IPS DF 6.9 (cell line): ENCODE data around the gene SLC6A4.

ENCODE experiments used
- DNase-seq: peaks from one replicate; pipeline ENCODE4 v3.0.0-alpha.2; 2013; ENCODE audit warnings: low read depth, low spot score
- H3K27ac ChIP-seq: one replicate; pipeline ENCODE4 v1.5.1; 2013; ENCODE audit warnings: low read length, control low read depth
- H3K27me3 ChIP-seq: 2 replicates; pipeline ENCODE4 v1.6.1; 2013; ENCODE audit warnings: mild to moderate bottlenecking, low read length; ENCODE audit not compliant: control insufficient read depth, insufficient read depth
- H3K36me3 ChIP-seq: 2 replicates; pipeline ENCODE4 v1.6.1; 2013; ENCODE audit warnings: low read length; ENCODE audit not compliant: control insufficient read depth, insufficient read depth
- H3K4me1 ChIP-seq: 2 replicates; pipeline ENCODE4 v1.6.1; 2013; ENCODE audit warnings: low read length; ENCODE audit not compliant: control insufficient read depth, insufficient read depth
- H3K4me3 ChIP-seq: 2 replicates; pipeline ENCODE4 v1.5.1; 2013; ENCODE audit warnings: mild to moderate bottlenecking, low read length
- H3K9me3 ChIP-seq: 2 replicates; pipeline ENCODE4 v1.6.1; 2013; ENCODE audit warnings: low read length, inconsistent platforms; ENCODE audit not compliant: control insufficient read depth, insufficient read depth
- WGBS: extraction: QIAGEN DNeasy Blood & Tissue Kit; methylation state at CpG from one replicate; pipeline ENCODE4 v1.1.7; 2013; ENCODE audit warnings: mixed read lengths, missing lambda C conversion rate; ENCODE audit not compliant: insufficient read length, insufficient coverage; 5-methylcytosine and 5-hydroxymethylcytosine counted together

The SLC6A4 gene

GRCh38 chr17:30187573-30187972 is 47.9 kb downstream of the SLC6A4 start:
- Histone ChIP-seq H3K36me3 (peaks cover 5% of the 10 kb centered on the region; the same call in 1 of the 2 replicates), H3K27ac (no peak overlapping the region), H3K9me3 (no peaks in the 10 kb centered on the region), H3K4me3 (no peak overlapping the region), H3K27me3 (no peaks in the 10 kb centered on the region), H3K4me1 (no peaks in the 10 kb centered on the region)
- DNase-seq: no peak
- no CpG with 5 or more reads among the region's 2 CpGs for WGBS

GRCh38 chr17:30186761-30187160 is 48.7 kb downstream of the SLC6A4 start:
- Histone ChIP-seq H3K27ac (no peak overlapping the region), H3K4me1 (no peaks in the 10 kb centered on the region), H3K27me3 (no peaks in the 10 kb centered on the region), H3K4me3 (no peak overlapping the region), H3K9me3 (no peaks in the 10 kb centered on the region), H3K36me3 (peaks cover 5% of the 10 kb centered on the region; the same call in 1 of the 2 replicates)
- DNase-seq: no peak
- no CpG with 5 or more reads among the region's 1 CpG for whole genome bisulfite sequencing

- Histone ChIP-seq H3K27ac (no peak overlapping the region), H3K9me3 (no peaks in the 10 kb centered on the region), H3K4me1 (no peaks in the 10 kb centered on the region), H3K4me3 (no peak overlapping the region), H3K27me3 (no peaks in the 10 kb centered on the region), H3K36me3 (peaks cover 9% of the 10 kb centered on the region; the same call in 1 of the 2 replicates)
- no peak for DNase-seq
- WGBS: no CpG with 5 or more reads among the region's 5 CpGs
Observed at GRCh38 chr17:30176855-30177254, 58.6 kb downstream of the SLC6A4 start.

GRCh38 chr17:30174556-30174955 is 60.9 kb downstream of the SLC6A4 start:
- no peak for DNase-seq
- no peaks in the 10 kb centered on the region for H3K36me3 ChIP-seq
- H3K4me1 ChIP-seq: no peaks in the 10 kb centered on the region
- no peaks in the 10 kb centered on the region for H3K9me3 ChIP-seq
- H3K4me3 ChIP-seq: no peak overlapping the region
- no peaks in the 10 kb centered on the region for H3K27me3 ChIP-seq
- no CpG with 5 or more reads among the region's 1 CpG for WGBS
- no peak overlapping the region for H3K27ac ChIP-seq

- Histone ChIP-seq H3K36me3 (no peaks in the 10 kb centered on the region), H3K4me3 (no peak overlapping the region)
- DNase-seq: no peak
Observed at GRCh38 chr17:30173649-30174048, 61.8 kb downstream of the SLC6A4 start.

GRCh38 chr17:30172560-30172959 is 62.9 kb downstream of the SLC6A4 start:
- H3K36me3 ChIP-seq: no peaks in the 10 kb centered on the region
- no CpG with 5 or more reads among the region's 1 CpG for WGBS

More at GRCh38 chr17:30173649-30174048, 61.8 kb downstream of the SLC6A4 start:
- Histone ChIP-seq H3K27ac (no peak overlapping the region), H3K27me3 (no peaks in the 10 kb centered on the region), H3K4me1 (no peaks in the 10 kb centered on the region), H3K9me3 (no peaks in the 10 kb centered on the region)
- WGBS: no CpG with 5 or more reads among the region's 2 CpGs

GRCh38 chr17:30170415-30170987 is 65.0 kb downstream of the SLC6A4 start:
- H3K9me3 ChIP-seq: no peaks in the 10 kb centered on the region
- no peak overlapping the region for H3K27ac ChIP-seq
- no peak for DNase-seq
- no peaks in the 10 kb centered on the region for H3K27me3 ChIP-seq
- H3K4me3 ChIP-seq: no peak overlapping the region
- H3K36me3 ChIP-seq: no peaks in the 10 kb centered on the region
- no peaks in the 10 kb centered on the region for H3K4me1 ChIP-seq

More at GRCh38 chr17:30172560-30172959, 62.9 kb downstream of the SLC6A4 start:
- no peaks in the 10 kb centered on the region for H3K4me1 ChIP-seq
- DNase-seq: no peak
- H3K27ac ChIP-seq: no peak overlapping the region
- no peaks in the 10 kb centered on the region for H3K27me3 ChIP-seq
- H3K4me3 ChIP-seq: no peak overlapping the region
- no peaks in the 10 kb centered on the region for H3K9me3 ChIP-seq

- Histone ChIP-seq H3K27ac (no peak overlapping the region), H3K36me3 (no peaks in the 10 kb centered on the region), H3K27me3 (no peaks in the 10 kb centered on the region), H3K4me3 (no peak overlapping the region), H3K9me3 (no peaks in the 10 kb centered on the region), H3K4me1 (no peaks in the 10 kb centered on the region)
- no peak for DNase-seq
- WGBS: no CpG with 5 or more reads among the region's 1 CpG
Observed at GRCh38 chr17:30165960-30166359, 69.5 kb downstream of the SLC6A4 start.

- Histone ChIP-seq H3K27ac (no peak overlapping the region), H3K36me3 (no peaks in the 10 kb centered on the region), H3K9me3 (no peaks in the 10 kb centered on the region), H3K4me3 (no peak overlapping the region), H3K4me1 (no peaks in the 10 kb centered on the region), H3K27me3 (no peaks in the 10 kb centered on the region)
- DNase-seq: no peak
- WGBS: no CpG with 5 or more reads among the region's 3 CpGs
Observed at GRCh38 chr17:30165147-30165546, 70.3 kb downstream of the SLC6A4 start.

GRCh38 chr17:30164531-30164930 is 71.0 kb downstream of the SLC6A4 start:
- WGBS: no CpG with 5 or more reads among the region's 4 CpGs
- no peak for DNase-seq
- no peaks in the 10 kb centered on the region for H3K36me3 ChIP-seq
- no peaks in the 10 kb centered on the region for H3K4me1 ChIP-seq
- H3K27ac ChIP-seq: no peak overlapping the region
- H3K4me3 ChIP-seq: no peak overlapping the region
- no peaks in the 10 kb centered on the region for H3K9me3 ChIP-seq
- no peaks in the 10 kb centered on the region for H3K27me3 ChIP-seq

- no peaks in the 10 kb centered on the region for H3K4me1 ChIP-seq
- no peak overlapping the region for H3K27ac ChIP-seq
- no peaks in the 10 kb centered on the region for H3K9me3 ChIP-seq
- H3K27me3 ChIP-seq: no peaks in the 10 kb centered on the region
- no peaks in the 10 kb centered on the region for H3K36me3 ChIP-seq
- DNase-seq: no peak
- no peak overlapping the region for H3K4me3 ChIP-seq
Observed at GRCh38 chr17:30161601-30162000, 73.9 kb downstream of the SLC6A4 start.
